NOMO-1 (cell line): ENCODE measurements around the gene LRRN2.

Source experiments
- DNase-seq, 2 experiments: peaks; one replicate each; lab custom pipeline; 2025; ENCODE audit not compliant: unreplicated experiment in 2 of 2; lab: John Stamatoyannopoulos, UW

Gene LRRN2

DNA sequence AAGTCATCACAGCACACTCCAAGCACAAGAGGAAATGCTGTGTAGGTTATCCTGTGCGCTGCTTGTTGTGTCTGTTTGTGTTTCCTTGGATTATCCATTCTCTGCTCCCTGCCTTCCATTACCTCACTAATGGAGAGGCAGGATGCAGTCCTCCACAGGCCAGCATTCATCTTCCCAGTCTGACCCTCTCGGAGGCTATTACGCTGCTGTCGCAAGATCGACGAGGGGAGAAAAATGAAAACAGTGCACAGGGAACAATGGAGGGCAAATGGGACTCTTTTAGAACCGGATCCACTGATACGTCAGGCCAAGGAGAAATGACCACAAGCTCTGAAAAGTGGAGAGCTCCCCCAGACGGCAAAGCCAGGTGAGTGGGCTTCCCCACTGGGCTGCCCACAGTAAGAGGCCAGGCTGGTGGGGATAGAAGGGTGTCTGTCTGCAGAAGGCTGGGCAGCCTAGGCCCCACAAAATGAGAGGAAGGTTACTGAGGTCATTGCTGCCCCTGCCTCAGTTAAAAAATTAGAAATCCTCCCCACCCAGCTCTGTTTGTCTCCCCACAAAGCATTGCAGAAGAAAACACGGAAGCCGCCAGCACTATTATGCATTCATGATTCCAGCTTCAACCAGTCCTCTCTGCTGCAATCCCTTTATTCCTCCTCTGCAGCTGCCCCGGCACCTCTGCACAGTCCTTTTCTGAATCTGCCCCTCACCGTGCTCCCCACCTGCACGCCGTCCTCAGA, 21.7 kb downstream of the LRRN2 start:
- no peak for DNase-seq

DNA sequence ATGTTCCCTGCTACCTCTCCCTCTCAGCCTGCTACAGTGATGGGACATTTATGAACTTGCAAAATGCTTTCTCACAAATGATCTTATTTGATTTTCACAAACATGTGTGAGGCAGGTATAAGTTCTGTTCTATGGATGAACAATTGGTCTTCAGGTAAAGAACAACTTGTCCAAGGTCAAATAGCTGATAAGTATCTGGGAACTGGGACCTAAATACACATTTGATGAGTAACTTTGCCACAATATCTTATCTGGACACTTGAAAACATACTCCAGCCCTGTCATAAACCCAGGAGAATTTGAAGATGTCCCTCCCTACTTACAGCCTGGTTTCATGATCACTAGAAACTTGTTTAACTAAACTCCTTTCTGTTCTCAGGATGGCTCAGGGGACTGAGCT, 23.0 kb downstream of the LRRN2 start:
- no peak for DNase-seq

- DNase-seq, result no peak
These were observed 25.0 kb downstream of the LRRN2 start for GRCh38 chr1:204660509-204660908.

DNA sequence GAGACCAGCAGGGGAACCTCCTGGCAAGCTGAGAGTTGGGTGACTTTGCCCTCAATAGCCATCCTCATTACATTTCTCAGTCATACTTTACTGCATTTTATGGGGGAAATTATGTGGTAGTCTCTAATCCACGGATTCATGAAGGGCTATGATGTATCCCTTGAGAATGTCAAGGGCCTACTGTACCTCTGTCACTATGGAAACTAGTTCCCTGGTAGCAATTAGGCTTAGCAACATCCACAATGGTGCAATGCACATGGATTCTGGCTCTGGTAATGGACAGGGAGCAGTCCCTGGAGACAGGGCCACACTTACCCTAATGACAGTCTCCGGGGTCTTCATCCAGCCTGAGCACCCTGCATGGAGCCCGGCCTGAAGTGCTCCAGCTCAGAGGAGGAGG, 26.5 kb downstream of the LRRN2 start:
- DNase-seq, result no peak

DNA sequence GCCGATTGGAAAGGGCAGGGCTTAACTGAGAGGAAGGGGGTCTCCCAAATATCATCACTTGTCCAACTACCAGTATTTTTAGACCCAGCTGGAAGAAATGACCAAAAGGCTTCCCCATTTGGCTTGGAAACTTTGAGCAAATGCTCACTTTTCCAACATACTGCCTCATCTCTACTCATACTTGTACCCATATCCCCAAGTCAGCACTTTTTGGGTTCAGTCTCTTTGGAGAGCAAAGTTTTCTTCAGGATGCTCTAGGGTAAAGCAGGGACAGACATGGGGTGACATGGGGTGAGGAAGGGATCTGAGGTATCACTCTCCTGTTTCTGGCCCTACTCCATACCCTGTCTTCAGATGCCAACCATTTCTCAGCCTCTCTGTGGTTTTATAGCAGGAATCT, 27.2 kb downstream of the LRRN2 start:
- DNase-seq, result no peak

- DNase-seq, result no peak
These were observed 31.8 kb downstream of the LRRN2 start for GRCh38 chr1:204653590-204654340.

DNA sequence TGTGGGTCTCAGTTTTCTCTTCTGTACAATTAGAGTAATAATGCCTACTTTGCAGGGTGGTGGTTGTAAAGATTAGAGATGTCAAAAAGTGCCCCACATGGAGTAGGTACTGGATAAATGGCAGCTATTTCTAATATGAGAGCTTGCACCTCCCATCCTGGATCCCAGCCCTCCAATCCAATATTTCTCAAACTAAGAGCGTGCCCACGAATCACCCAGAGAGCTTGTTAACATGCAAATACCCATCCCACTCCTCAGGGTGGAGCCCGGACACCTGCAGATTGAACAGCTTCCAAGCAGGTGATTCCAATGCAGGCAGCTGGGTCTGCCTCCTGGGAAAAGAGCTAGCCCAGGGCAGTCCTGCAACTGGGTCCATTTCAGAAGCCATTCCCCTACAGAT, 33.0 kb downstream of the LRRN2 start:
- DNase-seq, result no peak

- DNase-seq, result no peak
These were observed 33.6 kb downstream of the LRRN2 start for GRCh38 chr1:204651843-204652421.

DNA sequence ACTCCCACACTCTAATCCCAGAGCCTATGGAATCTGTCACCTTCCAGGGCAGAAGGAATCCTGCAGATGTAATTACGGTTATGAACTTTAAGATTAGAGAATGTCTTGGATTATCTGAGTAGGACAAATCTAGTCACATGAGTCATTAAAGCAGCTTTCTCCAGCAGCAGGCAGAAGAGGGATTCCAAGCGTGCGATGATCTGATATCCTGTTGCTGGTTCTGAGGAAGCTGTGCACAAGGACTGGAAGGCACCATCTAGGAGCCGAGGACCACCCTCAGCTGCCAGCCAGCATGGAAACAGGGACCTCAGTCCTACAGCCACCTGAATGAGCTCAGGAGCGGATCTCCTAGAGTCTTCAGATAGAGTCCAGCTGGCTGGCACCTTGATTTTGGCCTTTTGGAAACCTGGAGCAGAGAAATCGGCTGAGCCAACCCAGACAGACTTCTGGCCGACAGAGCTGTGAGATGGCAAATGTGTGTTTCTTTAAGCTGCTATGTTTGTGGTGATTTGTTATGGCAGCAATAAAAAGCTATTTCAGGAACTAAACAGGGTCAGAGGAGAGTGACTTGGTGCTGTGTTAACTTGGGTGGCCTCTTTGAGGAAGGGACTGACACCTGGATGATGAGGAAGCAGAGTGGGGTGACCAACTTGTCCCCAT, 34.5 kb downstream of the LRRN2 start:
- no peak for DNase-seq

DNA sequence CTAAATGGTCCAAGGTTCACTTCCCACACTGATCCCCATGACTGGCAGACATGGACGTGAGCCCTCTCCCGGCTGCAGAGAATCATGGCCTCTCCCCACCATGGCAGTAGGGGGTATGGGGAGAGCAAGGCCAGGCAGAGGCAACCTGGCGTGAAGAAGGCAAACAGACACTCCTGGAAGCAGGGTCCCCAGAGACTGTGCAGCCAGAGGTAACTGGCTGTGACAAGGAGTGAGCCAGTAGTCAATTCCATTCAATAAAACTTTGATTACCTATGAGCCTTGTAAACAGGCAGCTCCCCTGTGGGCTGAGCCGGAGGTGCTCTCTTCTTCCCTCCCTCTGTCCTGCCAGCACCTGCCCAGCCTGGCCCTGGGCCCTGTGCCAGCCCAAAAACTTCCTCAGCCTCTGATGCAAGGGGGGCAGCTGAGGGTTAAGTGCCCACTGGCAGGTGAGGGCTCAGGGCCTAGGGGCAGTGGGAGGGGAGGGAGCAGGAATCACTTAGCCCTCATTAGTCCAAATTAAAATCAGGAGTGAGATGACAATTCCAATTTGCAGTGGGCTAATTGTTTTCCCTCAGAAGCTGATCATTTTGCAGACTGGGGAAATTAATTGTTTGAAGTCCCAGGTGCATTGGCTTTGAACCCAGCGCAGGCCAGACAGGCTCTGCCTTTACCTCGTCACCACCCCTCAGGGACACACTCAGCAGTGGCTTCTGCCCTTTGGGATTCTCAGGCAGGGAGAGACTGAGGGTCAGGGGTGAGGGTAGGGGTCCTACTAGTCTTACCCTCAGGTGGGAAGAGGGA, 35.6 kb downstream of the LRRN2 start:
- no peak for DNase-seq

- DNase-seq, result no peak
These were observed 37.0 kb downstream of the LRRN2 start for GRCh38 chr1:204648576-204648975.

GRCh38 chr1:204647805-204648153, 37.8 kb downstream of the LRRN2 start:
- DNase-seq, result no peak

GRCh38 chr1:204647114-204647804, 38.3 kb downstream of the LRRN2 start:
- peak; percentile 40 to 79 for DNase-seq

DNA sequence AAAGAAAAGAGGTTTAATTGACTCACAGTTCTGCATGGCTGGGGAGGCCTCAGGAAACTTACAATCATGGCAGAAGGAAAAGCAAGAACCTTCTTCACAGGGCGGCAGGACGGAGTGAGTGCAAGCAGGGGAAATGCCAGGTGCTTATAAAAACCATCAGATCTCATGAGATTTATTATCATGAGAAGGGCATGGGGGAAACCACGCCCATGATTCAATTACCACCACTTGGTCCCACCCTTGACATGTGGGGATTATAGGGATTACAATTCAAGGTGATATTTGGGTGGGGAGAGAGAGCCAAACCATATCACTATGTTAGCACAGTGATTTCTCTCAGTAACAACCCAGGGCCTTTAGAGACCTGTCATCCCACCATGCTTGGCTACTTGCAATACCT, 39.9 kb downstream of the LRRN2 start:
- DNase-seq, result no peak

GRCh38 chr1:204645251-204645650, 40.3 kb downstream of the LRRN2 start:
- no peak for DNase-seq

GRCh38 chr1:204643503-204643902, 42.0 kb downstream of the LRRN2 start:
- no peak for DNase-seq

DNA sequence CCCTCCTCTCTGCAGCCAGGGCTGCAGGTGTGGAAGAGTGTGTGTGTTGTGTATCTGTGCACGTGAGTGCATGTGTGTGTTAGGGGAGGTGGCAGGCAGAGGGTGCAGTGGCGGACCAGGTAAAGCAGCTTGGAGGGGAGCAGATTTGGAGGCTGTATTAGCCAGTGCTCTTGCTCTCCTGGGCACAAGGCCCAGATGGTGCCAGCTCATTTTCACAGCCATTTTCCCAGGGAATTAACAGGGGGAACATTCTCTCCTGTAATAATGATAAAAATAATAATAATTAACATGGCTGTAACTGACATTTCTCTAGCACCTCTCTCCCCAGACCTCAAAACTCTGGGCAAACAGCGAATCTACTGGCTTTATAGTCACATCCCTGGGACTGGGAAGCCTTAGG, 43.6 kb downstream of the LRRN2 start:
- DNase-seq, result no peak

- DNase-seq, result no peak
These were observed 44.1 kb downstream of the LRRN2 start for GRCh38 chr1:204641455-204641854.

DNA sequence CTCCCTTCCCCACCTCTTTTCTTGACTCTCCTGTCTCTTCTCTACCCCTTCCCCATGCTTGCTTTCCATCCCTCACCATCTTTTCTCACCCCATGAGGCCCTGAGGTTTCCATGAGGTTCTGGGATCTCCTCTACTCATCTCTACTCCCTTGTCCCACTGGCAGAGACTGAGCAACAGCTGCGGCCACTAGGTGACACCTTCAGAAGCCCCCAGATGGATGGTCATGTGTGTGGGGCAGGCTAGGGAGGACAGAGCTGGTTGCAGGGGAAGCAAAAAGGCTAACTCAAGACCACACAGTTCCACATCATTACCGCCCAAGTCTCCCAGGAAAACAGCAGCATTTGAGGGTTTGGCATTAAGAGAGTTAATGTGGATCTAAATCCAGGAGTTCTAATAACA, 45.0 kb downstream of the LRRN2 start:
- no peak for DNase-seq

DNA sequence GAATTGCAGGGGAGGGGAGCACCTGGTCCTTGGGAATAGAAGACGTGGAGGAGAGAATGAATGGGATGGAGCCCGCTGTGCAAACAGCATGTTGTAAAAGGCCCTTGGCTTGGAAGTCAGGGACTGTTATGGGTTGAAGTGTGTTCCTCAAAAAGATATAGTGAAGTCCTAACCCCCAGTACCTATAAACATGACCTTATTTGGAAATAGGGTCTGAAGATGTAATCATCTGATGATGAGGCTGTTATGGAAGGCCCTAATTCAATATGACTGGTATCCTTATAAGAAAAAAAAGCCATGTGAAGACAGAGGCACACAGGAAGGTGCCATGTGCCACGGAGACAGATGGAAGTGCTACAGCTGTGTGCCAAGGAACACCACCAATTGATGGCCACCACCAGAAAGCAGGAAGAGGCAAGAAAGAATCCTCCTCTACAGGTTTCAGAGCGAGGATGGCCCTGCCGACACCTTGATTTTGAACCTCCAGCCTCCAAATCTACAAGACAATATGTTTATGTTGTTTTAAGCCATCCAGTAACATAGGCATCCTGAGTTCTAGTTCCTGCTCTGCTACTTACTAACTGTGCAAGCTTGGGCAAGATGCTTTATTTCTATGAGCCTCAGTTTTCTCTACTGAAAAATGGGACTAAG, 51.2 kb downstream of the LRRN2 start:
- no peak for DNase-seq
